Fibroblast of skin of scalp (primary cell): ENCODE data around the gene MYOCD. TPM values are rescaled to one million over a fixed set of nuclear protein-coding genes. Genes with fewer than 3 reads are reported as not detected.
"Not testable (repeated sequence)": the region's sequence is repeated elsewhere in the genome, so short reads cannot be mapped to it uniquely, and the experiment has no call there.

Experiments used
- DNase-seq: peaks from one replicate; pipeline ENCODE4 v3.0.0-alpha.2; 2013
- polyA plus RNA-seq, 2 experiments: library from polyadenylated mRNA; unstranded; fragments of 120-200 nt; gene quantifications; one replicate each; pipeline ENCODE4 v1.2.1, GENCODE V29; 2013; ENCODE audit not compliant: insufficient read length in 2 of 2

The MYOCD gene
- polyA plus RNA-seq (2013, experiment 1 of 2; ENCODE audit: insufficient read length), result 33.6 TPM
- 35.0 TPM for polyA plus RNA-seq (2013, experiment 2 of 2; ENCODE audit: insufficient read length)

GRCh38 chr17:12665263-12666210, at the start of gene MYOCD:
TSS of gene MYOCD (plus strand) at chr17:12665890. CDS start at chr17:12666189, 299 bp downstream.
- DNase-seq, result peak; percentile 88

- no peak for DNase-seq
Observed at GRCh38 chr17:12616161-12616560, 49.5 kb upstream of the MYOCD start.

DNA sequence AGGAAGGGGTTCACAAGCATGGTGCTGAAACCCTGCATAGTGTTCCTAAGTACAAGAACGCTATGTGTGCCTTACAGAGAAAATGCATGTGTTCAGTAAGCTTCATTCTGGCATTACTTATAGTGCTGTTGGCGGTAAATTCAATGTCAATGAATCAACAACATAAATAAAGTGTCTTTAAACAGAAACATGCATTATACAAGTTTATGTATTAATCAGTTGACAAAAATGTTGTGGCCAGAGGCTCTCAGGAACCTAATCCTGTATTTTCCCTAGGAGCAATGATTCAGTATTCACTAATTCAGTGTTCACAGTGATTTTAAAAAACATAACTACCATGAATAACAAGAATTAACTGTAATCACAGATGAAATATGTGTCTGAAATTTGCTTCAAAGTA, 47.1 kb upstream of the MYOCD start:
- peak; percentile 96 for DNase-seq

GRCh38 chr17:12619459-12620199, 46.1 kb upstream of the MYOCD start:
- peak; percentile 40 for DNase-seq

DNA sequence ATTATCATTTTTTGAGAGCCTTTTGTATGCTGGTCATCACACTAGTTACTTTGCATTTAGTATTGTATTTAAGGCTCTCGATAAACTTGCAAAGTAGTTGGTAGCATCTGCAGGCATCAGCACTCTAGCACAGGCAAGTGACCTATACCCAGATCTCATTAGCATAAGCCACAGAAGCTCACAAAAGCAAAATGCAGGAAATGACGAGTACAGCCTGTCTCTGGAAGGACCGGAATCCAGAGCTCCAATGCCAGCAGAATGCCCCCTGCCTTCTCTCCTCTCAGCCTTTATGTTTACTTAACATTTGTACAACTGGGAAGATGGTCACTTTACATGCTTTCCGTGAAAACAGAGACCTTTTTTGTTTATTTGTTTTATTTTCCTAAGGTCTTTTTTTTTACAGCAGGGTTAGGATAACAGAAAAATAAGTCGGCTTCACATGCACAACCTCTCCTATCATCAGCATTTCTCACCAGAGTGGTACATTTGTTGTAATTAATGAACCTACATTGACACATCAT, 45.4 kb upstream of the MYOCD start:
- peak; percentile 88 for DNase-seq

GRCh38 chr17:12622726-12623125, 43.0 kb upstream of the MYOCD start:
- DNase-seq, result peak; percentile 45

- no peak for DNase-seq
Observed at GRCh38 chr17:12623220-12623848, 42.4 kb upstream of the MYOCD start.

DNA sequence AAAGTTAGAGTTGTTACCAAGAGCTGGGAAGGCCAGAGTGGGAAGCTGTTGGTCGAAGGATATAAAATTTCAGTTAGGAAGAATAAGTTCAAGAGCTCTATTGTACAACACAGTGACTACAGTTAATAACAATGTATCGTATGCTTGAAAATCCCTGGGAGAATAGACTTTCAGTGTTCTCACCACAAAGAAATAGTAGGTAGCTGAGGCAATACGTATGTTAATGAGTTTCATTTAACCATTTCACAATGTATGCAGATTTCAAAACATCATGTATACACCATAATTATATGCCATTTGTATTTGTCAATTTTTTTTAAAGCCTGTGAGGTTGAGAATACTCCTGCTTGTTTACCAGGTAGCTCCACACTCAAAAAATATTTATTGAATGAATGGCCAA, 41.5 kb upstream of the MYOCD start:
- peak; percentile 71 for DNase-seq

- DNase-seq, result no peak
Observed at GRCh38 chr17:12625092-12625491, 40.6 kb upstream of the MYOCD start.

DNA sequence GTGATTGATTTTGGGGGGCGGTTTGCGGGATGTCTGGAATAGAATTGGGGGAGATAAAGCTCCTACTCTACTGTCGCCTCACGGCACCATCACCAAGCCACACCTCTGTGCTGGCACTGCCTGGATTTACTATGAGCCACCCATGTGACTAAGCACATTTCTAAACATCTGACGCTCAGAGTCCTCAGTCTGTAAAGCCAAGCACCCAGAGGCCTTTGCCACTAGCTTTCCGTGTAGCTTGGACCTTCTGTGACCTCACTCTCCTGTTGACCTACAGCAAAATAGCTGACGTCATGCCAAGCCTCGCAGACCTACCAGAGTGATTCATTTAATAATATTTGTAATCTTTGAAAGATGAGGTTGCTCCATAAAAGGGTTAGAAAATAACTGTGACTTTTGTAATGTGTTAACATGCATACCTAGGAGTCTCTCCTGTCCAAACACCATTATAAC, 38.5 kb upstream of the MYOCD start:
- peak; percentile 96 for DNase-seq

- peak; percentile 72 for DNase-seq
Observed at GRCh38 chr17:12627781-12628451, 37.8 kb upstream of the MYOCD start.

DNA sequence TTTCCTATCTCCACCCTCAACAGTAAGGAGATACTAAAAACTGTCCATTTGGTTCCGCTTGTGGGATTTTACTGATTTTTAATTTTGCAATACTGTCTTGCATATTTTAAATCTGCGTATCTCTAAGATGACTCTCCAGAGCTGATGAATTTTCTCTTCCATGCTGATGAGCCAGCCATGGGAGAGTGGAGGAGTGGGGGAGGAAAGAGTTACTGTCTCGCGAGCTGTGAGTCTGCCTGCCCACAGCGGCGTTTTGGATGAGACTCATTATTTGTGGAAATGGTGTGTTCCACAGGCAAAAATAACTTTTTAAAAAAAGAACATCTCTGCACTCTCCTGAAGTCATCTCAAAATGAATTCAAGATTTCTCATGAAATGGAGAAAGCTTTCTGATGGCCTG, 34.6 kb upstream of the MYOCD start:
- peak; percentile 38 for DNase-seq

GRCh38 chr17:12632785-12633184, 32.9 kb upstream of the MYOCD start:
- DNase-seq, result no peak

- DNase-seq, result no peak
Observed at GRCh38 chr17:12634789-12635414, 30.8 kb upstream of the MYOCD start.

- DNase-seq, result not testable (repeated sequence)
Observed at GRCh38 chr17:12635996-12636395, 29.7 kb upstream of the MYOCD start.

- DNase-seq, result peak; percentile 98
Observed at GRCh38 chr17:12637015-12637414, 28.7 kb upstream of the MYOCD start.

DNA sequence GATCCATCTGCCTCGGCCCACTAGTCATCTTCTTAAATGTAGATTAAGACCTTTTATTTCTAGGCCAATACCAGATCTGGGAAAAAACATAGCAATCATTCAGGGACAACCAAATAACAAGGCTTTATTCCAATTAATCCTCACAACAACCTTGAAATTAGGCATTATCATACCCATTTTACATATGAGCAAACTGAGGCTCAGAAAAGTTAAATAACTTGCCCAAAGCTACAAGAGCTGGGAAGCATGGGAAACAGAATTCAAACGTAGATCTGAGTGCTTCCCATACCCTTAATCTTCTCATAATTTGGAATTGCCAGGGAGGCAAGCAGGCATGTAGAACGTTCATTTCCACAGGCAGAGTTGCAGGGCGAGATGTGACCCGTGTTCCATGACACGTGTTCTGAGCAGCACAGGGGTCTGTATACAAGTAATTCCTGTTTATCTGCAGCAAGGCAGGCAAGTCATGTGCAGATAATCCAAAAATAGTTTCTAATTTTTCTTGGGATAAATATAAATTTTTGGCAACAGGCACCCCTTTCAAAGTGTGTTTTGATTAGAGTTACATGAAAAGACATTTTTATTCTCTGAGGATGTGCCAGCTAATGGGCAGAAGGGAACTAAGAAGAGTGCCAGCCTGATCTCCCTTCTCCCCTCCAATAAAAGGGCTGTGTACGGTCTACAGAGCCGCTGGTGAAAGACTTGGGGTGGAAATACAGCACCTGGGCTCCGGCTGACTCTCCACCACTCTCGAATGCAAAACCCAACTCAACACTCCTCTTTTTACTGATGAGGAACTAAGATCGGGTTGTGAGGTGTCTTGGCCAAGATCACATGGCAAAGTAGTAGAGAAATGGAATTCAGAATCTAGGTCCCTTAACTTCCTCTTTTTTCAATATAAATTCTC, 27.7 kb upstream of the MYOCD start:
- no peak for DNase-seq

GRCh38 chr17:12640364-12640763, 25.3 kb upstream of the MYOCD start:
- no peak for DNase-seq

DNA sequence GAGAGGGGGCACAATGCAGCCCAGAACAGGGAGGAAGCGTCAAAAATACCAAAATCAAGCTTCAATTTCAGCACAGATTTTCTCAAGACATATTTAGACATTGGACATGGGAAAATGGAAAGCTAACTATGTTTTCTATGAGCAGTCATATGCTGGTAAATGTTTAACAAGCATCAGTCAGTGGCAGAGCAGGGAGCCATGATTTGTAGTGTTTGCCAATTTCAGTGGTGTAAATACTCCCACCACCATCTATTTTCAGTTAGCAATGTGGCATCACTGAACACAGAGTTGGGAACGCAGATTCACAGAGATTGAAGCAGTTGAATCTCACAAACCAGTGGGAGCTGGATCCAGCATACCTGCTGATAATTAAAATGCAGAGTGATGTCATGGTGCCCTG, 24.6 kb upstream of the MYOCD start:
- no peak for DNase-seq

DNA sequence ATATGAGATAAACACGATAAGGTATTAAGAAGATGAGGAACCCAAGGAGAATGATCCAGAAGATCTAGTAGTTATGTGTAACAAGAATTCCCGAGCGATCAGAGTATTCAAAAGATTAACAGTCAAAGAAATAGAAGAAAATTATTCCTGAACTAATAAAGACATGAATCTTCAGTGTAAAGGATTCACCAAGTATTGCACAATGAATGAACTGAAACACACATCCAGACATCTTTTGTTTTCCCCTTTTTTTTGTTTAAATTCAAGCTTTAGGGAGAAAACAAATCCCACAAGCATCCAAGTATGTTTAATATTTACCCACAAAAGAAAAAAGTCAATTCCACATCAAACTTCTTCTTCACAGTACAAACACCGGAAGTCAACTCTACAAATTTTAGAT, 23.7 kb upstream of the MYOCD start:
- no peak for DNase-seq
